GM23338 (cell line): ENCODE results near the gene EML1.

ENCODE experiments used
- NANOG ChIP-seq: IDR thresholded peaks from 2 replicates; pipeline ENCODE4 v1.6.1; 2016; ENCODE audit warnings: antibody characterized with exemption, borderline replicate concordance
- POLR2AphosphoS5 ChIP-seq: IDR thresholded peaks from 2 replicates; pipeline ENCODE4 v1.6.1; 2016; ENCODE audit warnings: antibody characterized with exemption, low read depth
- TF ChIP-seq, protein P1 (sequence below), 2 experiments: fragments of 200-600 bp in 1 of 2; sonication (generic) in 1 of 2; conservative IDR thresholded peaks; 2 replicates each; pipeline versions ENCODE4 v1.5.1 to v1.6.1; 2016 to 2017; ENCODE audit warnings: antibody characterized with exemption in 2 of 2, low read depth in 2 of 2, mild to moderate bottlenecking in 2 of 2, moderate library complexity in 1 of 2

DNA sequence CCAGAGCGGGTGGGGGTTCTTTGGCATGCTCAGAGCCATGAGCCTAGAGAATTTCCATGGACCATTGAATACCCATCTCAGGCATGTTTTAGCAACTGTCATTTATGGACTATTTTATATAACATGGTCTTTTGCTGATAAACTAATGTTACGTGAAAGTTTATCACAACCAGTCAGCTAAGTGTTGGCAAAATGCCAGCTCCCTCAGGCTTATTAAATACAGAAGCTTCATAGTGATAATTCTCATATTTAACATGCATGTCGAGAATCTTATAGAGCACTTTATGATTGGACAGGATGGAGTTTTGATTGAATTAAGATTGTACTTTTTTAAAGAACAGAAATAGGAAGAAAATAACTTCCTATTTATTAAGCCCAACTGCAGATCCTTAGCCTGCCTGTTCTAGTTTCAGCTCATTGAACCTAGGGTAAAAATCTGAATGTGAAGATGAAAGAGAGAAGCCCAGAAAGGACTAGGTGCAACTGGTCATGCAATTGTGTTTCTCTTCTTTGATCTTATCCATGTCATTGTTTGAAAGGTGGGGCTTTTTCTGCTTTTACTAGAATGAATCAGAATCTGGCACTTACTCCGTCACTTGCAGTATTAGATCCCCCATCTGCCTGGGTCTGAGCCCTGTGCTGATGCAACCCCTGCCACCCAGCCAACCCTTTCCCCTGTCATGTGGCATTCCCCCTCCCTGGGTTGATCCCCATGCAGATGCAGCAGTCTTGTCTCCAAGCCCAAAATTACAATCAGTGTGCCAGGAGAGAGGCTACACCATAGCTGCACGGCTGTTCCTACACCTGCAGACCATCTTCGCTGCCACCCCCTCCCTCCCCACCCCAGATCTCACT lies 137.4 kb downstream of the EML1 start:
- TF ChIP-seq NANOG (no peak), POLR2AphosphoS5 (no peak)
- TF ChIP-seq, protein P1, sequence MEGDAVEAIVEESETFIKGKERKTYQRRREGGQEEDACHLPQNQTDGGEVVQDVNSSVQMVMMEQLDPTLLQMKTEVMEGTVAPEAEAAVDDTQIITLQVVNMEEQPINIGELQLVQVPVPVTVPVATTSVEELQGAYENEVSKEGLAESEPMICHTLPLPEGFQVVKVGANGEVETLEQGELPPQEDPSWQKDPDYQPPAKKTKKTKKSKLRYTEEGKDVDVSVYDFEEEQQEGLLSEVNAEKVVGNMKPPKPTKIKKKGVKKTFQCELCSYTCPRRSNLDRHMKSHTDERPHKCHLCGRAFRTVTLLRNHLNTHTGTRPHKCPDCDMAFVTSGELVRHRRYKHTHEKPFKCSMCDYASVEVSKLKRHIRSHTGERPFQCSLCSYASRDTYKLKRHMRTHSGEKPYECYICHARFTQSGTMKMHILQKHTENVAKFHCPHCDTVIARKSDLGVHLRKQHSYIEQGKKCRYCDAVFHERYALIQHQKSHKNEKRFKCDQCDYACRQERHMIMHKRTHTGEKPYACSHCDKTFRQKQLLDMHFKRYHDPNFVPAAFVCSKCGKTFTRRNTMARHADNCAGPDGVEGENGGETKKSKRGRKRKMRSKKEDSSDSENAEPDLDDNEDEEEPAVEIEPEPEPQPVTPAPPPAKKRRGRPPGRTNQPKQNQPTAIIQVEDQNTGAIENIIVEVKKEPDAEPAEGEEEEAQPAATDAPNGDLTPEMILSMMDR (conservative IDR thresholded peaks at IDR 0.05; ENCODE audit: low read depth in 2 of 2), result no peak
